HG02623 (cell line): ENCODE results near the gene EPGN.

Experiments
- ATAC-seq: cut with Tn5 transposase; IDR thresholded peaks from one replicate; pipeline ENCODE4 v1.9.1; 2021; ENCODE audit warnings: moderate library complexity; ENCODE audit not compliant: unreplicated experiment

EPGN gene, protein sequence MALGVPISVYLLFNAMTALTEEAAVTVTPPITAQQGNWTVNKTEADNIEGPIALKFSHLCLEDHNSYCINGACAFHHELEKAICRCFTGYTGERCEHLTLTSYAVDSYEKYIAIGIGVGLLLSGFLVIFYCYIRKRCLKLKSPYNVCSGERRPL

DNA sequence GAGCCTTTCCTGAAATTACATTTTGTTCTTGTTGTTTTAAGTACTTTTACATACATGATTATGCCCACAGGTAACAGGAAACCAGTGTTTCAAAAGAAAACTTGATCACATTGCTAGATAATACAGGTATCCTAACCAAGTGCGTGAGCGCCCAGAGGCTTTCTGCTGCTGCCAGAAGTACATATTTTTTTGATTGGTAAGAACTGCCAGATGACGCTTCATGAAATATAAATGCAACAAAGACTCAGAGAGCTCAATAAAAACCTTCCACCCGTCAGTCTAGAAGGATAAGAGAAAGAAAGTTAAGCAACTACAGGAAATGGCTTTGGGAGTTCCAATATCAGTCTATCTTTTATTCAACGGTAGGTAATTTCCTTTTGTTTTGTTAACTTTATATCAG is at the start of gene EPGN:
Gene EPGN (plus strand): TSS at position 256 of the 400 bp plus-strand sequence. CDS start 64 bp downstream, at position 320.
- ATAC-seq = no peak

DNA sequence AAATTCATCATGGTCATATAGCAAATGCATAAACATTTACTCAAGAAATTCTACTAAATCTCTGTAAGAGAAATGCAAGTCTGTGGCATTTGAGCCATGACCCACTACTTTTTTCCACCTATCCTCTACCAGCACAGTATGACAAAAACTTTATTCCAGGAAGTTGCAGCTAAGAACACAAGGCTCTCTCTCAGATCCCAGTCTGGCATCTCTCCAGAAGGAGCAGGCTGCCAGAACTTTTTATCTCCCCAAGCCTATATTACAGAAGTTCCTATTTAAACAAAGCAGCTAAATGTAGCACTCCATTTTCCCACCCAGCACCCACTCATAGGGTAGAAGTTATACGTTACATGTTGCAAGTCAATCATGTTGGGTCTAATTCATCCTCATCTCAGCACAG is 49.3 kb upstream of the EPGN start:
- ATAC-seq = no peak

DNA sequence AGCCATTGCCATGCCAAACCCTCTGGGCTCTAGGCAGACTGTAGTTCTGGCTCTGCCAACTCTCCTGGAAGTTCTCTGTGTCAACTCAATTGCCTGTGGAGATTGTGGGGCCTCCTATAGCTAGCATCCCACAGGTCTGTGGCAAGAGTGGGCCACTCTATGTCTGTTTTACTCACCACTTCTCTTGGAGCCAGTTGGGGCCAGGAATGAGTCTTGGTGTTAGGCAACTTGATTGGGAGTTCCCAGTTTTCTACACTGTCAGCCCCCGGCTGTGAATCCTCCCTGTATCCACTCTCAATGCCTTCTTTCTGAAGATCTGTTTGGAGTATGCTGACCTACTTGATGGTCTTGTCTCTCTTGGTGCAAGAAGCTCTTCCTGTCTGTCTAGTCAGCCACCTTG is 48.2 kb upstream of the EPGN start:
- no peak for ATAC-seq

GRCh38 chr4:74262522-74262921 is 45.7 kb upstream of the EPGN start:
- no peak for ATAC-seq

- ATAC-seq = no peak
Measured at GRCh38 chr4:74263551-74263950, 44.7 kb upstream of the EPGN start.

- no peak for ATAC-seq
Measured at GRCh38 chr4:74266081-74266480, 42.2 kb upstream of the EPGN start.

DNA sequence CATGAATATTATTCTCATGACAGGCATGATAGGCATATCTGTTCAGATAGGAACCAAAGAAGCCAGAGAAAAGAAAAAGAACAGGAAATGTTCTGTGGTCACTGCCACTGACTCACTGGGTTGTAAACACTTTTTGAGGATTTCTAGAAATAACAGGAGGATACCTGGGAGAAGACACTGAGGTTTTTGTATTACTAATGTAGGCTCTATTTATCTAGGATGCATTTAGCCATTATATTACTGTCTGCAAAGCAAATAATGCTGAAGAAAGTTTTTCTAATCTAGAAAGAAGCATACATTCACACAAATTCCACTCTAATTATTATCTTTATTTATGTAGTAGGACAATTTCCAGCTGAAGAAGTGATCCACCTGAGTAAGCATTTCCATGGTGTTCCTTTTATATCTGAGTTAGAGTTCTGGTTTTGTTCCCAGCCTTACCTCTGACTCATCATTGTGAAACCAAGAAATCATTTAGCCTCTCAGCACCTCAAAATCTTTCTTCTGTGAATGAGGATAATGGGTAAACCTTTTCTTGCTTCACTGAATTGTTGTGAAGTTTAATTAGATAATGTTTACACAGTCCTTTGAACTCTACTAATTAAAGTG is 40.2 kb upstream of the EPGN start:
- ATAC-seq = no peak

GRCh38 chr4:74268643-74269042 is 39.6 kb upstream of the EPGN start:
- no peak for ATAC-seq

GRCh38 chr4:74278490-74278889 is 29.8 kb upstream of the EPGN start:
- no peak for ATAC-seq

- no peak for ATAC-seq
Measured at GRCh38 chr4:74279716-74280115, 28.6 kb upstream of the EPGN start.

- ATAC-seq = no peak
Measured at GRCh38 chr4:74282926-74283325, 25.3 kb upstream of the EPGN start.

- ATAC-seq = no peak
Measured at GRCh38 chr4:74283614-74284013, 24.7 kb upstream of the EPGN start.

- no peak for ATAC-seq
Measured at GRCh38 chr4:74284053-74284452, 24.2 kb upstream of the EPGN start.

GRCh38 chr4:74287164-74287563 is 21.1 kb upstream of the EPGN start:
- ATAC-seq = no peak

DNA sequence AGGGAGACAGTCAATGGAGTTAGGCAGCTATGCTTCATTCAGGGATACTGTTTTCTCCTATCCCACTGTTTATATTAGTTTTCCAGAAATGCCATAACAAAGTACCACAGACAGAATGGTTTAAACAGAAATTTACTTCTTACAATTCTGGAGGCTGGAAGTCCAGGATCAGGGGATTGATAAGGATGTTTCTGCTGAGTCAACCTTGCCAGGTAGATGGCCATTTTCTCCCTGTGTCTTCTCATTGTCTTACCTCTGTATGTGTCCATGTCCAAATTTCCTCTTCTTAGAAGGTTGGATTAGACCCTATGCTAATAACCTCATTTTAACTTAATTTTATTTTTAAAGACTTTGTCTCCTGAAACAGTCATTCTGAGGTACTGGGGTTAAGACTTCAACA is 20.5 kb upstream of the EPGN start:
- no peak for ATAC-seq

DNA sequence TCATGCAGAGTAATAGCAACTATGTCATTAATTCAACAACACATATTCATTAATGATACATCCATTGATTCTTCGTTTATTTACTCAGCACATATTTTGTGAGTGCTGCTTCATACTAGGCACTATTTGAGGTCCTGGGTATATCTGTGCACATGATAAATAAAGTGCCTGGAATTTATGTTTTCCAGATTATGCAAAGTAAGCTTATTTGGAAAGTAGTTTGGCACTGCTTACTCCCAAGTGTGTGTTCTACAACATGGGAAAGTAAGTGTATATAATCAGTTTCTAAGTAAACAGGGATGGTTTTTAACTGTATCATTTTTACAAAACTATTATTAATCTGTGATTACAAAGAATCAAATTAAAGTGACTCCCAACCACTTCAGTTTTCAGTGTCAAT is 16.8 kb upstream of the EPGN start:
- ATAC-seq = no peak

DNA sequence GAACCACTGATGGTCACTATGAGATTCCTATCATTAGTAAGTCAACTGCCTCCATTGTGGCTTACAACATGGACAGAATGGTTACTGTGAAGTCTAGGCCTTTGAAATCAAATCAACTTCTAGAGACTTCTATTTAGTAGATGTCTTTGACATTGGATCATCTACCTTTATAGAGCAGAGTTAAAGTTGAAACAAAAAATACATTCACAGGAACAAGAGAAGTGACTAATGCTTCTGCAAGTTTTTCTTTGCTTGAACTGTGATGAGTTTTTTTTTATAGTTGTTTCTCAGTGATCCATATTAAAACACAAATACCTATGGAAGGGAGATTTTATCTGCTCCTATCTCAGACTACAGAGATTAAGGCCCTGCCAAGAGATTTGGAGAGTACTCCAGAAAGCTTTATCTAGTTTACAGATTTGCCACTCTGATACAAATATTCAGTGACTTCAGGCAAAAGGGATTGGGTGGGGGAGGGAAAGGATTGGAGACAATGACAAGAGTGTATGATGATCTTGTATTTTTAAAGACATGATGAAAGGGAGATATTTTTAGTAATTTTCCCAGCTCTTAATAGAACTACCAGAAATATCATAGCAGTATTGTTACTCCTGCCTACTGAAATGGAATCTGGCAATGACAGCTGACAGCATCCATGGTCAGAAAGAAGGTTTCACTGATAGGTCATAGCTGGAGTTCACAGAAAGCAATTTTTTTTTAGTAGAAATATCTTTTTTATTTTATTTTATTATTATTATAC is 16.0 kb upstream of the EPGN start:
- no peak for ATAC-seq

- no peak for ATAC-seq
Measured at GRCh38 chr4:74293558-74293957, 14.7 kb upstream of the EPGN start.

GRCh38 chr4:74294681-74295080 is 13.6 kb upstream of the EPGN start:
- no peak for ATAC-seq

DNA sequence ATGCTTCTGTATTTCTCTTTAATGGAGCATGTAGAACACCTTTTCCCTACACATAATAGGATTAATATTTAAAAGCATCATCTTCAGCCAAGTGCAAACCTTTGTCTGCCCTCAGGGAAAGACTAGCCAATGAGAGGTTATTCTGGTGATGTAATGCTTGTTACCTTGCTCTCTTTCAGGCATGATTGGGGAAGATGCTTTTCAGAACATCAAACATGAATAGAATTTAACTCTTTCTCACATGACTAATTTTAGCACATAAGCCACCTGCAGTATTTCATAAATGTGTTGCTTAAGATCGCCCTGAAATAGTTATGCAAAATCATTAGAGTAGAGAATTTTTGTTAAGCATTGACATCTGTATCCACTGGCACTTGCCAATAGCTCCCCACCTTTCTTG is 10.7 kb upstream of the EPGN start:
- peak; percentile 57 for ATAC-seq

DNA sequence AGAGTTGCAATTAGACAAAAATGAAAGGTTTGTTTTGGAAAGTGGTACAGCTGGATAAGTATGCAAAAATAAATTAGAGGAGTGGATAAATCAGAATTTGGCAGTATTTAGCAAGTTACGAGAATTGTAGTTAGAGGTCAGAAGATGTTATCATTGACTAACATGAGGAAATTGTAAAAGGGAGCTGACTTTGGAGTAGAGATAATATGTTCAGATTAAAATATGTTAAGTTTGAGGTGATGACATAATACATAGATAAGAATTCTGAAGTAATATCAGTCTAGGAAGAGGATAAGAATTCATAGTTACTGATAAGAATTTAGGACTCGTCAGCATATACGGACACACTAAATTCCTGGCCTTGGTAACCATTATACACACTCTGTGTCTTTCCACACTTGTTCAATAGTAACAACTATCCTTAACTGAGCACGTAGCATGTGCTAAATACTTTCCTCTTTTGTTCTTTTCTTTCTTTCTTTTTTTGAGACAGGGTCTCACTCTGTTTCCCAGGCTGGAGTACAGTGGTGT is 4.1 kb upstream of the EPGN start:
- ATAC-seq = no peak

- ATAC-seq = no peak
Measured at GRCh38 chr4:74305000-74305399, 3.3 kb upstream of the EPGN start.
